WTC11 (cell line): ENCODE results near the gene OAF. TPM values are rescaled to one million over a fixed set of nuclear protein-coding genes. Genes with fewer than 3 reads are reported as not detected.

Experiments used
- ATAC-seq: fragments of 200-7000 bp; cut with Tn5 transposase; 2 replicates; pipeline ENCODE4 v1.10.0; 2021; ENCODE audit warnings: mild to moderate bottlenecking, moderate library complexity
- CTCF ChIA-PET: fragments of 300-600 bp; sonication (Branson Sonifier 250); formaldehyde crosslinking; loops from one replicate; lab custom pipeline; 2021; ENCODE audit warnings: antibody characterized with exemption; lab: Charles Lee
- POLR2A ChIA-PET: fragments of 350-600 bp; sonication (Branson Sonifier 250); formaldehyde crosslinking; loops from one replicate; lab custom pipeline; 2021; ENCODE audit warnings: antibody characterized with exemption; lab: Charles Lee
- DNase-seq: peaks from one replicate; pipeline ENCODE4 v3.0.0; 2021; ENCODE audit warnings: low spot score
- H3K27ac Mint-ChIP-seq: 2 replicates; pipeline ENCODE4 v1.8.0; 2021; ENCODE audit warnings: mixed read lengths
- H3K27me3 Mint-ChIP-seq: 2 replicates; pipeline ENCODE4 v1.8.0; 2021; ENCODE audit warnings: low read depth, mild to moderate bottlenecking, moderate library complexity, mixed read lengths
- H3K36me3 Mint-ChIP-seq: 2 replicates; pipeline ENCODE4 v1.8.0; 2021; ENCODE audit warnings: mixed read lengths
- H3K4me1 Mint-ChIP-seq: 2 replicates; pipeline ENCODE4 v1.8.0; 2022; ENCODE audit warnings: mixed read lengths
- H3K4me3 Mint-ChIP-seq: 2 replicates; pipeline ENCODE4 v1.8.0; 2021; ENCODE audit warnings: mild to moderate bottlenecking, moderate library complexity, mixed read lengths
- H3K9me3 Mint-ChIP-seq: 2 replicates; pipeline ENCODE4 v1.8.0; 2021; ENCODE audit warnings: mixed read lengths
- EMX1 ChIP-seq: fragments of 250-450 bp; sonication (Bioruptor Pico); IDR thresholded peaks from 2 replicates; pipeline ENCODE4 v1.8.0; 2021; ENCODE audit warnings: mild to moderate bottlenecking
- ESRRA ChIP-seq: sonication (generic); formaldehyde crosslinking; IDR thresholded peaks from 2 replicates; pipeline ENCODE4 v1.8.1; 2022; ENCODE audit warnings: mild to moderate bottlenecking, missing genetic modification reagents, borderline replicate concordance
- FOXJ3 ChIP-seq: sonication (generic); formaldehyde crosslinking; IDR thresholded peaks from 2 replicates; pipeline ENCODE4 v1.9.0; 2021; ENCODE audit warnings: missing genetic modification reagents, mild to moderate bottlenecking, borderline replicate concordance
- FOXK1 ChIP-seq: sonication (generic); formaldehyde crosslinking; IDR thresholded peaks from 2 replicates; pipeline ENCODE4 v1.8.0; 2022; ENCODE audit warnings: mild to moderate bottlenecking, moderate library complexity, missing genetic modification reagents
- GABPB1 ChIP-seq: sonication (generic); formaldehyde crosslinking; IDR thresholded peaks from 2 replicates; pipeline ENCODE4 v1.8.1; 2023; ENCODE audit warnings: mild to moderate bottlenecking, missing genetic modification reagents
- GTF2I ChIP-seq: fragments of 250-450 bp; sonication (Bioruptor Pico); conservative IDR thresholded peaks from 2 replicates; pipeline ENCODE4 v1.4.0; 2021; ENCODE audit warnings: mild to moderate bottlenecking
- JAZF1 ChIP-seq: fragments of 250-450 bp; sonication (Bioruptor Pico); IDR thresholded peaks from 2 replicates; pipeline ENCODE4 v1.9.0; 2021; ENCODE audit warnings: moderate library complexity, mild to moderate bottlenecking, inconsistent platforms
- MXD4 ChIP-seq: fragments of 250-450 bp; sonication (Bioruptor Pico); IDR thresholded peaks from 2 replicates; pipeline ENCODE4 v1.8.0; 2021; ENCODE audit warnings: mild to moderate bottlenecking, moderate library complexity, borderline replicate concordance
- NFATC4 ChIP-seq: fragments of 250-450 bp; sonication (Bioruptor Pico); IDR thresholded peaks from 2 replicates; pipeline ENCODE4 v1.9.0; 2021; ENCODE audit warnings: mild to moderate bottlenecking
- RORB ChIP-seq: fragments of 250-450 bp; sonication (Bioruptor Pico); IDR thresholded peaks from 2 replicates; pipeline ENCODE4 v1.9.0; 2021; ENCODE audit warnings: mild to moderate bottlenecking
- SMAD3 ChIP-seq: sonication (generic); formaldehyde crosslinking; IDR thresholded peaks from 2 replicates; pipeline ENCODE4 v1.8.0; 2022; ENCODE audit warnings: missing genetic modification reagents, mild to moderate bottlenecking, borderline replicate concordance
- SP1 ChIP-seq: sonication (generic); formaldehyde crosslinking; conservative IDR thresholded peaks from 2 replicates; pipeline ENCODE4 v1.8.1; 2022; ENCODE audit warnings: missing genetic modification reagents
- TEAD1 ChIP-seq: sonication (generic); formaldehyde crosslinking; IDR thresholded peaks from 2 replicates; pipeline ENCODE4 v1.8.0; 2022; ENCODE audit warnings: mild to moderate bottlenecking, missing genetic modification reagents
- ZBTB21 ChIP-seq: sonication (generic); formaldehyde crosslinking; IDR thresholded peaks from 2 replicates; pipeline ENCODE4 v1.8.1; 2023; ENCODE audit warnings: mild to moderate bottlenecking, missing genetic modification reagents, borderline replicate concordance
- ZNF263 ChIP-seq: sonication (generic); formaldehyde crosslinking; IDR thresholded peaks from 2 replicates; pipeline ENCODE4 v1.8.1; 2022; ENCODE audit warnings: low read depth, mild to moderate bottlenecking, moderate library complexity, missing genetic modification reagents
- total RNA-seq: library from RNA; stranded (reverse); gene quantifications from 3 replicates; pipeline ENCODE4 v1.2.3, GENCODE V29; 2021
- TF ChIP-seq, protein P1 (sequence below): sonication (generic); formaldehyde crosslinking; conservative IDR thresholded peaks from 2 replicates; pipeline ENCODE4 v1.8.1; 2022; ENCODE audit warnings: mild to moderate bottlenecking, missing genetic modification reagents
- TF ChIP-seq, protein P2 (sequence below): fragments of 200-600 bp; IDR thresholded peaks from 2 replicates; pipeline ENCODE4 v1.8.0; 2022; ENCODE audit warnings: antibody characterized with exemption
- TF ChIP-seq, protein P3 (sequence below): sonication (generic); formaldehyde crosslinking; IDR thresholded peaks from 2 replicates; pipeline ENCODE4 v1.8.1; 2022; ENCODE audit warnings: mild to moderate bottlenecking, moderate library complexity, missing genetic modification reagents
- TF ChIP-seq, protein P4 (sequence below): fragments of 250-450 bp; sonication (Bioruptor Pico); conservative IDR thresholded peaks from 2 replicates; pipeline ENCODE4 v1.9.0; 2021; ENCODE audit warnings: mild to moderate bottlenecking
- TF ChIP-seq, protein P5 (sequence below): fragments of 250-450 bp; sonication (Bioruptor Pico); IDR thresholded peaks from 2 replicates; pipeline ENCODE4 v1.8.0; 2021; ENCODE audit warnings: mild to moderate bottlenecking

OAF gene
- total RNA-seq, 1 experiment from 2014 or later: 5.6 TPM

DNA sequence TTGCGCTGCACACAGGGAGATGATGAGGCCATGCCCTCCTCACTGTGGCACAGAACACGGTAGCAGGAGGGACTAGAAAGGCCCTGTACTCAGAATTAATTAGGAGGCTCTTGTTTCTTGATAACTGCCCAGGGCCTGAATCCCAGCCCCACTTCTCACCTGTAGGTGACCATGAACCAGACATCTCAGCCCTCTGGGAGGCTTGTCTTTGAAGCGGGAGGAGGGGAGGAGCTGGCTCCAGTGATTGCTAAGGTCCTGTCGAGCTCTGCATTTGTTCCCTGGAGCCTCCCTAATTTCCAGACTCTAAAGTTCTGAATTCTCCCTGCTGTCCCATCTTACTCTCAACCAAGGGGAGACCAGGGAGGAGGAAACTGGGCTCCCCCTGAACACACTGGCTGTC lies 19.8 kb upstream of the OAF start (continued):
- TF ChIP-seq RORB (CRISPR knock-in tag) (no peak), JAZF1 (CRISPR knock-in tag) (no peak), ZBTB21 (CRISPR knock-in tag) (no peak), SP1 (CRISPR knock-in tag) (no peak), GTF2I (CRISPR knock-in tag) (no peak), FOXJ3 (CRISPR knock-in tag) (no peak), SMAD3 (CRISPR knock-in tag) (no peak)
- TF ChIP-seq, protein P1, sequence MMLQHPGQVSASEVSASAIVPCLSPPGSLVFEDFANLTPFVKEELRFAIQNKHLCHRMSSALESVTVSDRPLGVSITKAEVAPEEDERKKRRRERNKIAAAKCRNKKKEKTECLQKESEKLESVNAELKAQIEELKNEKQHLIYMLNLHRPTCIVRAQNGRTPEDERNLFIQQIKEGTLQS (CRISPR knock-in tag): no peak
- TF ChIP-seq, protein P2, sequence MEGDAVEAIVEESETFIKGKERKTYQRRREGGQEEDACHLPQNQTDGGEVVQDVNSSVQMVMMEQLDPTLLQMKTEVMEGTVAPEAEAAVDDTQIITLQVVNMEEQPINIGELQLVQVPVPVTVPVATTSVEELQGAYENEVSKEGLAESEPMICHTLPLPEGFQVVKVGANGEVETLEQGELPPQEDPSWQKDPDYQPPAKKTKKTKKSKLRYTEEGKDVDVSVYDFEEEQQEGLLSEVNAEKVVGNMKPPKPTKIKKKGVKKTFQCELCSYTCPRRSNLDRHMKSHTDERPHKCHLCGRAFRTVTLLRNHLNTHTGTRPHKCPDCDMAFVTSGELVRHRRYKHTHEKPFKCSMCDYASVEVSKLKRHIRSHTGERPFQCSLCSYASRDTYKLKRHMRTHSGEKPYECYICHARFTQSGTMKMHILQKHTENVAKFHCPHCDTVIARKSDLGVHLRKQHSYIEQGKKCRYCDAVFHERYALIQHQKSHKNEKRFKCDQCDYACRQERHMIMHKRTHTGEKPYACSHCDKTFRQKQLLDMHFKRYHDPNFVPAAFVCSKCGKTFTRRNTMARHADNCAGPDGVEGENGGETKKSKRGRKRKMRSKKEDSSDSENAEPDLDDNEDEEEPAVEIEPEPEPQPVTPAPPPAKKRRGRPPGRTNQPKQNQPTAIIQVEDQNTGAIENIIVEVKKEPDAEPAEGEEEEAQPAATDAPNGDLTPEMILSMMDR: no peak
- TF ChIP-seq, protein P3, sequence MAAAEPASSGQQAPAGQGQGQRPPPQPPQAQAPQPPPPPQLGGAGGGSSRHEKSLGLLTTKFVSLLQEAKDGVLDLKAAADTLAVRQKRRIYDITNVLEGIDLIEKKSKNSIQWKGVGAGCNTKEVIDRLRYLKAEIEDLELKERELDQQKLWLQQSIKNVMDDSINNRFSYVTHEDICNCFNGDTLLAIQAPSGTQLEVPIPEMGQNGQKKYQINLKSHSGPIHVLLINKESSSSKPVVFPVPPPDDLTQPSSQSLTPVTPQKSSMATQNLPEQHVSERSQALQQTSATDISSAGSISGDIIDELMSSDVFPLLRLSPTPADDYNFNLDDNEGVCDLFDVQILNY (CRISPR knock-in tag): no peak

DNA sequence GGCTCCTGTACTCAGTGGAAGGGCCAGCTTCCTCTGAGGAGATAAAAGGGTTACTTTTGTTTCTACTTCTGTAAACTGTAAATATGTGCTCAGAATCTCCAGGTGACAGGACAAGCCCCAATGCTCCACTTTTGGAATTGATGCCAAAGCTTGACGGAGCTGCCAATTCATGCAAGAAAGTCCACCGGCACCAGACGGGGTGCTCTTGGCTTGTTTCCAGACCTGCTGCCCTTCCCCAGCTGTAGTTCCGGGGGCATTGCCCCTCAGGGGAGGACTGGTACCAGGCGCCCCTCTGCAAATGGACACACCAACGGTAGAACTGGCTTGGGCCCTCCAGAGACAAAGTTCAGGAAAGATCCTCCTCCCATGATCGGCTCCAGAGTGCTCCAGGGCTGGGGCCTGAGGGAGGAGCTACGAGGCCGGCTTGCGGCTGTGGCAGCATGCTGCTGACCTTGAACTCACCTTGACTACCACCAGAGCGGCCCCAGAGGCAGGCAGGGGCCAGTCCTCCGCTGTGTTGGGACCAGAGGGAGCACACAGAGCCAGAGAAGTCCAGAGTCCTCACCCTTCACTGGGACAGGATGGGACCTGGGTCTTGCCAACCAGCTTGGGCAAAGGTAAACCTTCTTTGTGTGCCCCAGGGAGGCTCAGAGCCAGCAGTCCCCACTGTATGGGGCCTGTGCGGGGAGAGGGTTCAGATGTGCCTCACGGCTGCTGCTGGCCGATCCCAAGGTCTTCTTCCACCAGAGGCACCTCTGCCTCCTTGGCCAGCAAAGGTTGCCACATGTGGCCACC lies 17.8 kb upstream of the OAF start:
- ChIA-PET CTCF (interaction anchor here (0.5 to 11.0 kb wide), 5 partner anchors 12 to 109 kb away, joined by 3 to 109 read pairs (median 8); no protein-coding TSS in a partner anchor), POLR2A (no interaction called here)
- Mint-ChIP-seq H3K27me3 (peaks cover 62% of the 10 kb centered on the region), H3K4me1 (peaks cover 27% of the 10 kb centered on the region), H3K36me3 (no peaks in the 10 kb centered on the region), H3K9me3 (peaks cover 8% of the 10 kb centered on the region; the same call in 1 of the 2 replicates), H3K4me3 (no peak overlapping the region), H3K27ac (no peak overlapping the region)
- ATAC-seq: no peak
- TF ChIP-seq ESRRA (CRISPR knock-in tag) (peak; percentile 79; the same call in 1 of the 2 replicates), ZNF263 (CRISPR knock-in tag) (peak; percentile 65; the same call in 1 of the 2 replicates), GABPB1 (CRISPR knock-in tag) (peak; percentile 27; the same call in 1 of the 2 replicates), NFATC4 (no peak)
- no peak for DNase-seq

DNA sequence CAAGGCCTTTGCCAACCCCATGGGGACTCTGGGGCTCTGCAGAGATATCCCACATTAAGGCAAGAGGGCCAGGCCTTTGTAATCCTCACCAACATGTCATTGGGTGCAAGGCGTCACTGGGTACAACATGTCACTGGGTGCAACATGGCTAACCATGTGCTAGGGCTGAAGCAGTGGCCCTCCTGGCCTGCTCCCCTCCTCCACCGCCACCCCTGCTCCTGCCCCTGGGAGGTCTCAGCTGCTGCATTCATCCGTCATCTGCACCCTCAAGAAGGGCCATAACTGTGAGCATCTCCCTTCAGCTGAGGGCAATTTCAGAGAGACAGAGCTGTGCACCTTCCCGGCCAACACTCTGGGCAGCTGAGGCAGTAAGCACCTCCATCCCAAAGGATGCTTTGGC lies 16.7 kb upstream of the OAF start:
- ChIA-PET POLR2A (no interaction called here), CTCF (interaction anchor here (0.6 to 11.0 kb wide), 5 partner anchors 13 to 133 kb away, joined by 3 to 109 read pairs (median 3); no protein-coding TSS in a partner anchor)
- Mint-ChIP-seq H3K27me3 (peaks cover 66% of the 10 kb centered on the region), H3K27ac (no peak overlapping the region), H3K4me3 (no peak overlapping the region), H3K9me3 (peaks cover 5% of the 10 kb centered on the region; the same call in 1 of the 2 replicates), H3K36me3 (no peaks in the 10 kb centered on the region), H3K4me1 (peaks cover 34% of the 10 kb centered on the region)
- no peak for ATAC-seq
- DNase-seq: no peak
- TF ChIP-seq TEAD1 (CRISPR knock-in tag): no peak
- TF ChIP-seq MXD4 (CRISPR knock-in tag): no peak
- TF ChIP-seq, protein P2: no peak
- TF ChIP-seq, protein P4, sequence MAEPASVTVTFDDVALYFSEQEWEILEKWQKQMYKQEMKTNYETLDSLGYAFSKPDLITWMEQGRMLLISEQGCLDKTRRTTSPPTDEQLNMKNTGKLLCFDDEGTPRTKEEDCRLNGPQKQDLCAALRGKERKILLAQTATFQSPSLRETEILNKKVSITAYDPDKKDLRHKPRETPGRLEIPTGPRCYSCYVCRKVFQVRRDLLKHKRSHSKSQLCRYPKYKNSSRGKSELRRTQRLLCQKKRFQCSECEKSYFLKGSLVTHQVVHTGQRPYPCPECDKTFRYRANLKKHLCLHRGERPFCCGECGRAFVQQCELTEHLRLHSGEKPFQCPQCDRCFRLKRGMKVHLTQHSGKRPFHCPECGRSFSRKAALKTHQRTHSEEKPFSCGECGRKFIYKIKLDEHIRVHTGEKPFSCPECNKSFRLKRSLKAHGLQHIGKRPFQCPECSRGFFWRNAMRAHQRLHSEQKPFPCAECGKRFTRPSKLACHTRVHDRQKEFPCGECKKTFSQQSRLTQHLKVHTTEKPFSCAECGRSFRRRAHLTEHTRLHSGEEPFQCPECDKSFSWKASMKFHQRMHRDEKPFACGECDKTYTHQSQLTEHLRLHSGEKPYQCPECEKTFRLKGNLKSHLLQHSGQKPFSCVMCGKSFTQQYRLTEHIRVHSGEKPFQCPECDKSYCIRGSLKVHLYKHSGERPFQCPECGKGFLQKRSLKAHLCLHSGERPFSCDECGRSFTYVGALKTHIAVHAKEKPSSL (CRISPR knock-in tag): no peak
- TF ChIP-seq, protein P5, sequence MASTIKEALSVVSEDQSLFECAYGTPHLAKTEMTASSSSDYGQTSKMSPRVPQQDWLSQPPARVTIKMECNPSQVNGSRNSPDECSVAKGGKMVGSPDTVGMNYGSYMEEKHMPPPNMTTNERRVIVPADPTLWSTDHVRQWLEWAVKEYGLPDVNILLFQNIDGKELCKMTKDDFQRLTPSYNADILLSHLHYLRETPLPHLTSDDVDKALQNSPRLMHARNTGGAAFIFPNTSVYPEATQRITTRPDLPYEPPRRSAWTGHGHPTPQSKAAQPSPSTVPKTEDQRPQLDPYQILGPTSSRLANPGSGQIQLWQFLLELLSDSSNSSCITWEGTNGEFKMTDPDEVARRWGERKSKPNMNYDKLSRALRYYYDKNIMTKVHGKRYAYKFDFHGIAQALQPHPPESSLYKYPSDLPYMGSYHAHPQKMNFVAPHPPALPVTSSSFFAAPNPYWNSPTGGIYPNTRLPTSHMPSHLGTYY (CRISPR knock-in tag): no peak
- no peak for TF ChIP-seq FOXK1 (CRISPR knock-in tag)
- no peak for TF ChIP-seq EMX1 (CRISPR knock-in tag)
- TF ChIP-seq, all 79 proteins: peak for 0
